ENCODE data around the gene APOL2. TPM values are rescaled to one million over a fixed set of nuclear protein-coding genes. Genes with fewer than 3 reads are reported as not detected.
"Not testable (repeated sequence)": the region's sequence is repeated elsewhere in the genome, so short reads cannot be mapped to it uniquely, and the experiment has no call there.

The APOL2 gene
- total RNA-seq, 2 experiments from 2014 or later = 77.0 to 85.4 TPM

- Mint-ChIP-seq H3K9me3 (no peaks in the 10 kb centered on the region), H3K27ac (no peak overlapping the region), H3K27me3 (no peaks in the 10 kb centered on the region), H3K4me3 (no peak overlapping the region), H3K4me1 (peaks cover 34% of the 10 kb centered on the region), H3K36me3 (ENCODE audit: low read depth) (peaks cover 39% of the 10 kb centered on the region)
- DNase-seq = no peak
- ChIA-PET CTCF (no interaction called here), POLR2A (no interaction called here)
Observed at GRCh38 chr22:36279219-36279666, 39.9 kb upstream of the APOL2 start.

GRCh38 chr22:36277482-36278291 lies 38.4 kb upstream of the APOL2 start:
- Mint-ChIP-seq H3K9me3 (no peaks in the 10 kb centered on the region), H3K4me1 (peaks cover 34% of the 10 kb centered on the region), H3K4me3 (no peak overlapping the region), H3K27me3 (no peaks in the 10 kb centered on the region), H3K36me3 (ENCODE audit: low read depth) (peaks cover 27% of the 10 kb centered on the region), H3K27ac (peak overlapping the region; percentile 37)
- ChIA-PET POLR2A (no interaction called here), CTCF (interaction anchor here (0.6 to 2.6 kb wide), 14 partner anchors 8 to 193 kb away, joined by 3 to 10 read pairs (median 3); partner anchors contain the start of genes APOL1 and APOL2)
- peak; percentile 79 for DNase-seq

DNA sequence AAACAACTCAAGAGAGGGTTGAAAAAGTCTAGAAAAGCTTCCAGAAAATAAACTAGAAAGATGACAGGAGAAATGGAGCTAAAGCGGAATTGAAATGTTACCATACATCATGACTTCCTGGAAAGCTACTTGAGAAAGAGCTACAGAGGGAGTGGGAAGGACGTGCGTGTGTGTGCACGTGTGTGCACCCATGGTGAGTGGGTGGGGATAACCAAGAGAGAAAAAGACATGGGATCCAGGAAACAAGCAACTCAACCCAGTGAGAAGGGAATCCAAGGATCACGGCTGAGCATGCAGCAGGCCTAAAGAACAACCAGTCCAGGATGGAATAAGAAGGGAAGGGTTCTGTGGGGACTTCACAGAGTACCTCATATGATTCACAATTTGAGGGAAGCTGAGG lies 35.2 kb upstream of the APOL2 start:
- ChIA-PET CTCF (interaction anchor here (1.2 kb wide), 1 partner anchor 35 kb away, joined by 4 read pairs; the partner anchor contains the start of gene APOL2), POLR2A (no interaction called here)
- Mint-ChIP-seq H3K36me3 (ENCODE audit: low read depth) (peaks cover 4% of the 10 kb centered on the region), H3K4me1 (peaks cover 31% of the 10 kb centered on the region), H3K4me3 (no peak overlapping the region), H3K27me3 (no peaks in the 10 kb centered on the region), H3K27ac (no peak overlapping the region), H3K9me3 (no peaks in the 10 kb centered on the region)
- no peak for DNase-seq

- H3K27ac Mint-ChIP-seq = not testable (repeated sequence)
Observed at GRCh38 chr22:36271951-36272350, 32.6 kb upstream of the APOL2 start.

GRCh38 chr22:36271231-36271630 lies 31.9 kb upstream of the APOL2 start:
- H3K4me3 Mint-ChIP-seq, H3K27me3 Mint-ChIP-seq, H3K27ac Mint-ChIP-seq, POLR2A ChIA-PET, H3K9me3 Mint-ChIP-seq, DNase-seq: not testable (repeated sequence)
- peaks cover 11% of the 10 kb centered on the region for H3K4me1 Mint-ChIP-seq
- peaks cover 14% of the 10 kb centered on the region for H3K36me3 Mint-ChIP-seq (ENCODE audit: low read depth)
- CTCF ChIA-PET = interaction anchor here (2.7 kb wide), 1 partner anchor 15 kb away, joined by 8 read pairs; no protein-coding TSS in a partner anchor

More at GRCh38 chr22:36271951-36272350, 32.6 kb upstream of the APOL2 start:
- POLR2A ChIA-PET; H3K27me3 Mint-ChIP-seq; H3K36me3 Mint-ChIP-seq (ENCODE audit: low read depth); H3K9me3 Mint-ChIP-seq; DNase-seq; H3K4me3 Mint-ChIP-seq: not testable (repeated sequence)
- peaks cover 17% of the 10 kb centered on the region for H3K4me1 Mint-ChIP-seq
- CTCF ChIA-PET = interaction anchor here (1.1 to 2.7 kb wide), 2 partner anchors 14 to 19 kb away, joined by 3 to 8 read pairs; partner anchors contain the start of gene APOL1

DNA sequence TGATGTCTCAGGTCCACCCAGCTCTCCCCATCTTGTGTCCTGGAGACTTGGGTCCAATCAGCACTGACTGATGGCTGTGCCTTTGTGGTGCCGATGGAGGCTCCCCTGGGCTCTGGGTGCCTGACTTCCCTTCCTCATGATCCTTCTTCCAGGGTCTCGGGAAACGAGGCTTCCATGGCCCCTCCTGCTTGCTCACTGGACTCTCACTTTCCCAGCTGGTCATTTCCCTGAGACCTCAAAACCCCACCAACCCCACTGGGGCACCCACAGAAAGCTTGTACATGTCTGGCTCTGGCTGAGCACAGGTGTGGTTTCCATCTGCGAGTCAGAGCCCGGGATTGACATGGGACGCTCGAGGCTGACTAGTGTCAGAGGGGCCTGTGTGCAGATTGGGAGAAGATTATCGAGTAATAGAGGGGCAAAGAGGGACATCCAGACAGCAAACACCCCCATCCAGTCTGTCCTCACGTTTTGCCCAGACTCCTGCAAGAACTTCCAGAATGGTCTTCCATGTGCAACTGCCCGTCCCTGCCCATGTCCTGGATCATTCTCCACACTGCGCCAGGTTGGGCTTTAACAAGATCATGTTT lies 28.7 kb upstream of the APOL2 start:
- ChIA-PET CTCF (interaction anchor here (0.7 to 1.2 kb wide), 3 partner anchors 9 to 17 kb away, joined by 3 read pairs; no protein-coding TSS in a partner anchor), POLR2A (no interaction called here)
- H3K4me1 Mint-ChIP-seq = peaks cover 2% of the 10 kb centered on the region

DNA sequence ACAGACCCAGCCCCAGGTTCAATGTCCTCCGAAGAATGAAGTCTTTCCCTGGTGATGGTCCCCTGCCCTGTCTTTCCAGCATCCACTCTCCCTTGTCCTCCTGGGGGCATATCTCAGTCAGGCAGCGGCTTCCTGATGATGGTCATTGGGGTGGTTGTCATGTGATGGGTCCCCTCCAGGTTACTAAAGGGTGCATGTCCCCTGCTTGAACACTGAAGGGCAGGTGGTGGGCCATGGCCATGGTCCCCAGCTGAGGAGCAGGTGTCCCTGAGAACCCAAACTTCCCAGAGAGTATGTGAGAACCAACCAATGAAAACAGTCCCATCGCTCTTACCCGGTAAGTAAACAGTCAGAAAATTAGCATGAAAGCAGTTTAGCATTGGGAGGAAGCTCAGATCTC lies 27.7 kb upstream of the APOL2 start:
- Mint-ChIP-seq H3K9me3 (no peaks in the 10 kb centered on the region), H3K27me3 (no peaks in the 10 kb centered on the region), H3K4me3 (no peak overlapping the region), H3K27ac (no peak overlapping the region), H3K36me3 (ENCODE audit: low read depth) (peaks cover 42% of the 10 kb centered on the region), H3K4me1 (peaks cover 2% of the 10 kb centered on the region)
- POLR2A ChIA-PET = no interaction called here
- no peak for DNase-seq
- CTCF ChIA-PET = interaction anchor here (1.0 to 1.2 kb wide), 2 partner anchors 10 to 17 kb away, joined by 3 read pairs; no protein-coding TSS in a partner anchor

More for the DNA sequence above, 28.7 kb upstream of the APOL2 start:
- no peak overlapping the region for H3K4me3 Mint-ChIP-seq
- DNase-seq = no peak
- no peak overlapping the region for H3K27ac Mint-ChIP-seq
- H3K9me3 Mint-ChIP-seq = no peaks in the 10 kb centered on the region
- H3K27me3 Mint-ChIP-seq = no peaks in the 10 kb centered on the region
- H3K36me3 Mint-ChIP-seq (ENCODE audit: low read depth) = peaks cover 36% of the 10 kb centered on the region

DNA sequence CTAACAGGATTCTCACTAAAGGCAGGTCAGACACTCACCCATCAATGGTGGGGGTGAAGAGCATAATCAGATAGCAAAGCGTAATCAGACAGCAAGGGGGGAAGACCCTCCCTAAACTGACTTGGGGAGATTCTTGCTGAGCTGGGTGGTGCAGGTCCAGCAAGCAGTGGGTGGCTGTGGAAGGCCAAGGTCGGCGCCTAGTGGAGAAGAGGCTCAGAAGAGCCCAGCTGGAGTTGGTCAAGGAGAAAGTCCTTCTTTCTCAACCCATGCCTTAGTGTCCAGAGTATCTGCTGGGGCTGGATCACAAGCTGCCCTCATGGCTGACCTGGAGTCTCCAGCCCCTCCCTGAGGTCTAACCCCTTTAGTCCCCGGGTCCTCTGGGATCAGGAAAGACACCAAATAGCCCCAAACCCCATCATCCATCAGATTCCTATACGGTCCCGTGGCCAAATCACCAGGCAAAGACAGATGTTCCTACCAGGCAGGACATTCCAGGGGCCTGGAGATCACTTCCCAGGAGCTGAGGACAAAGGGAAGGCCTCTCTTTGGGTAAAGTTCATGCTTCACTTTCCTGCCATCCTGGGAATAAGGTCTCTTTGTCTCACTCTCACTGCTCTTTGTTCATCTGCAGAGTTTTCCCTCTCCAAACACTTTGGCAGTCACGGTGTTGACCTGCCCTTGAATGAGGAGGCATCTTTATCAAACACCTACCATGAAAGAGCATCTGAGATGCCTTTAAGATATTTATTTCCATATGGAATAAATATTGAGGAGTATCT lies 24.7 kb upstream of the APOL2 start:
- not testable (repeated sequence) for DNase-seq, H3K4me3 Mint-ChIP-seq, H3K9me3 Mint-ChIP-seq, H3K27ac Mint-ChIP-seq, H3K27me3 Mint-ChIP-seq
- CTCF ChIA-PET = interaction anchor here (0.7 to 2.2 kb wide), 3 partner anchors 10 to 78 kb away, joined by 3 to 10 read pairs (median 4); partner anchors contain the start of gene APOL2
- Mint-ChIP-seq H3K4me1 (peaks cover 15% of the 10 kb centered on the region), H3K36me3 (ENCODE audit: low read depth) (peaks cover 63% of the 10 kb centered on the region)
- POLR2A ChIA-PET = interaction anchor here (0.7 kb wide), 1 partner anchor 28 kb away, joined by 3 read pairs; no protein-coding TSS in a partner anchor

GRCh38 chr22:36263216-36263673 lies 23.9 kb upstream of the APOL2 start:
- H3K36me3 Mint-ChIP-seq (ENCODE audit: low read depth) = peaks cover 69% of the 10 kb centered on the region
- POLR2A ChIA-PET, CTCF ChIA-PET, H3K9me3 Mint-ChIP-seq, DNase-seq, H3K4me3 Mint-ChIP-seq, H3K27me3 Mint-ChIP-seq: not testable (repeated sequence)
- H3K4me1 Mint-ChIP-seq = peaks cover 23% of the 10 kb centered on the region
- H3K27ac Mint-ChIP-seq = peak overlapping the region; percentile 44

GRCh38 chr22:36262307-36262706 lies 23.0 kb upstream of the APOL2 start:
- H3K9me3 Mint-ChIP-seq, CTCF ChIA-PET, H3K27me3 Mint-ChIP-seq, DNase-seq, H3K27ac Mint-ChIP-seq, POLR2A ChIA-PET, H3K4me3 Mint-ChIP-seq: not testable (repeated sequence)
- H3K4me1 Mint-ChIP-seq = peaks cover 31% of the 10 kb centered on the region
- peaks cover 73% of the 10 kb centered on the region for H3K36me3 Mint-ChIP-seq (ENCODE audit: low read depth)

GRCh38 chr22:36261675-36262074 lies 22.3 kb upstream of the APOL2 start:
- DNase-seq, H3K27me3 Mint-ChIP-seq, H3K27ac Mint-ChIP-seq, H3K4me3 Mint-ChIP-seq, H3K9me3 Mint-ChIP-seq, CTCF ChIA-PET, POLR2A ChIA-PET: not testable (repeated sequence)
- Mint-ChIP-seq H3K4me1 (peaks cover 37% of the 10 kb centered on the region), H3K36me3 (ENCODE audit: low read depth) (peaks cover 69% of the 10 kb centered on the region)

DNA sequence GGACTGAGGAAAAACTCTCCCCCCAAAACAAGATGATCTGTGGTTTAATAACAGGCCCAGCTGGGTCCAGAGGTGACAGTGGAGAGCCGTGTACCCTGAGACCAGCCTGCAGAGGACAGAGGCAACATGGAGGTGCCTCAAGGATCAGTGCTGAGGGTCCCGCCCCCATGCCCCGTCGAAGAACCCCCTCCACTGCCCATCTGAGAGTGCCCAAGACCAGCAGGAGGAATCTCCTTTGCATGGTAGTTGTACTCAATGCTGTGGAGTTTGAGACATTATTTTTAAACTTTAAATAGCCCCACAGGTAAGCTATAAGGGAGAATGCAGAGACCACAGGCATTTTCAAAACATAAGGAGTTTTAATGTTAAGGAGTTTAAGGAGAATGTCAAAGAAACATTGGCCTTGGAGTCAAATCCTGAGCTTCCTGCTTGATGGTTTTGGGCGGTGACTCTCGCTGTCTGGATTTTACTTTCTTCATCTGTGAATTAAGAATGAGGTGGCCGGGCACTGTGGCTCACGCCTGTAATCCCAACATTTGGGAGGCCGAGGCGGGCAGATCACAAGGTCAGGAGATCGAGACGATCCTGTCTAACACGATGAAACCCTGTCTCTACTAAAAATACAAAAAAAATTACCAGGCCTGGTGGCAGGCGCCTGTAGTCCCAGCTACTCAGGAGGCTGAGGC lies 20.4 kb upstream of the APOL2 start:
- POLR2A ChIA-PET = no interaction called here

More for the DNA sequence above, 20.4 kb upstream of the APOL2 start:
- Mint-ChIP-seq H3K4me3 (no peak overlapping the region), H3K27ac (peak overlapping the region; percentile 90), H3K9me3 (no peaks in the 10 kb centered on the region), H3K27me3 (no peaks in the 10 kb centered on the region), H3K4me1 (peaks cover 54% of the 10 kb centered on the region), H3K36me3 (ENCODE audit: low read depth) (peaks cover 68% of the 10 kb centered on the region)
- CTCF ChIA-PET = interaction anchor here (0.7 to 1.6 kb wide), 5 partner anchors 18 to 194 kb away, joined by 3 to 6 read pairs (median 3); partner anchors contain the start of gene APOL2
- no peak for DNase-seq

Measured in activated CD4-positive, alpha-beta T cell treated with anti-CD3 and anti-CD28 coated beads, Interleukin-2, amount 10 ng/mL, durations not matched to agents 7 days and 5 days (primary cell).